ENCODE data around the gene CFAP299.

GRCh38 chr4:80295826-80296225, 39.7 kb upstream of the CFAP299 start:
- TF ChIP-seq CTCF (IDR thresholded peaks at IDR 0.05; ENCODE audit: low read depth, low read length) (no peak), EZH2phosphoT487 (IDR thresholded peaks at IDR 0.05; ENCODE audit: low read depth) (no peak)

Measured in OCI-LY3 (cell line).